Naive thymus-derived CD4-positive, alpha-beta T cell (primary cell): ENCODE measurements around the gene RPL18. TPM values are rescaled to one million over a fixed set of nuclear protein-coding genes. Genes with fewer than 3 reads are reported as not detected.

Source experiments
- ATAC-seq: fragments of 150-1000 bp; cut with Tn5 transposase; 2 replicates; pipeline ENCODE4 v1.10.0; 2021; ENCODE audit warnings: mild to moderate bottlenecking, moderate library complexity
- CTCF ChIA-PET: fragments of 350-600 bp; sonication (Branson Sonifier 250); formaldehyde crosslinking; loops from one replicate; lab custom pipeline; 2021; ENCODE audit warnings: antibody characterized with exemption; lab: Charles Lee
- POLR2A ChIA-PET: fragments of 350-600 bp; sonication (Branson Sonifier 250); formaldehyde crosslinking; loops from one replicate; lab custom pipeline; 2021; ENCODE audit warnings: antibody characterized with exemption, inconsistent platforms; lab: Charles Lee
- DNase-seq, 9 donors: peaks; one replicate each; pipeline versions ENCODE4 v3.0.0 to v3.0.0-alpha.2; 2020 to 2022; ENCODE audit warnings: mixed read lengths in 1 of 9
- H3K27ac ChIP-seq: one replicate; pipeline ENCODE4 v1.7.0; 2013; ENCODE audit warnings: mild to moderate bottlenecking, low read depth, low read length, moderate library complexity
- H3K27me3 ChIP-seq, 2 donors: one replicate each; pipeline ENCODE4 v1.7.0; 2013; ENCODE audit warnings: low read length in 2 of 2, mild to moderate bottlenecking in 2 of 2, moderate library complexity in 2 of 2; ENCODE audit not compliant: control insufficient read depth in 2 of 2, insufficient read depth in 2 of 2
- H3K36me3 ChIP-seq, 3 experiments: 1 replicate in 2 of 3; 2 replicates in 1 of 3; pipeline ENCODE4 v1.7.0; 2013; ENCODE audit warnings: low read length in 3 of 3, mild to moderate bottlenecking in 3 of 3, moderate library complexity in 1 of 3; ENCODE audit not compliant: insufficient read depth in 3 of 3, control insufficient read depth in 2 of 3
- H3K4me1 ChIP-seq, 2 donors: one replicate each; pipeline ENCODE4 v1.7.0; 2013; ENCODE audit warnings: low read length in 2 of 2, mild to moderate bottlenecking in 2 of 2, moderate library complexity in 1 of 2; ENCODE audit not compliant: control insufficient read depth in 2 of 2, insufficient read depth in 2 of 2
- H3K4me3 ChIP-seq: 2 replicates; pipeline ENCODE4 v1.7.0; 2013; ENCODE audit warnings: mild to moderate bottlenecking, low read length
- H3K9me3 ChIP-seq, 3 experiments: 1 replicate in 2 of 3; 2 replicates in 1 of 3; pipeline ENCODE4 v1.7.0; 2013; ENCODE audit warnings: low read length in 3 of 3; ENCODE audit not compliant: control insufficient read depth in 2 of 3
- H3K27ac Mint-ChIP-seq, 9 donors: one replicate each; pipeline ENCODE4 v1.8.0; 2020 to 2022; ENCODE audit warnings: mixed read lengths in 9 of 9, mild to moderate bottlenecking in 8 of 9, moderate library complexity in 5 of 9, inconsistent platforms in 2 of 9
- H3K27me3 Mint-ChIP-seq, 5 donors: one replicate each; pipeline ENCODE4 v1.8.0; 2021 to 2022; ENCODE audit warnings: mixed read lengths in 5 of 5, mild to moderate bottlenecking in 1 of 5
- H3K36me3 Mint-ChIP-seq, 5 donors: one replicate each; pipeline ENCODE4 v1.8.0; 2020 to 2022; ENCODE audit warnings: mixed read lengths in 5 of 5, mild to moderate bottlenecking in 3 of 5, inconsistent platforms in 1 of 5
- H3K4me1 Mint-ChIP-seq, 7 donors: one replicate each; pipeline ENCODE4 v1.8.0; 2020 to 2022; ENCODE audit warnings: mixed read lengths in 7 of 7, mild to moderate bottlenecking in 3 of 7, inconsistent platforms in 1 of 7
- H3K4me3 Mint-ChIP-seq, 10 donors: one replicate each; pipeline ENCODE4 v1.8.0; 2020 to 2022; ENCODE audit warnings: mild to moderate bottlenecking in 10 of 10, mixed read lengths in 10 of 10, moderate library complexity in 6 of 10, inconsistent platforms in 2 of 10
- H3K9me3 Mint-ChIP-seq, 11 donors: one replicate each; pipeline ENCODE4 v1.8.0; 2020 to 2022; ENCODE audit warnings: mixed read lengths in 11 of 11, mild to moderate bottlenecking in 4 of 11, inconsistent platforms in 1 of 11, moderate library complexity in 1 of 11
- intact Hi-C, 2 donors: fragments of 100-400 bp; cut with micrococcal nuclease; formaldehyde crosslinking; loops; one replicate each; pipeline ENCODE4 v1.15.1; 2023
- polyA plus RNA-seq, 2 donors: library from polyadenylated mRNA; unstranded; fragments of 300-500 nt; fragmentation: Illumina TruSeq; gene quantifications; one replicate each; pipeline ENCODE4 v1.2.3, GENCODE V29; 2021
- total RNA-seq, 6 experiments: library from RNA in 5 of 6; stranded (reverse) in 5 of 6; gene quantifications; 1 replicate in 5 of 6; 2 replicates in 1 of 6; pipeline ENCODE4 v1.2.3 and lab custom pipeline; 2021 to 2026

Gene RPL18
- total and polyA plus RNA-seq, 7 experiments from 2014 or later, result 1,570 to 2,826 (median 2,813) TPM

DNA sequence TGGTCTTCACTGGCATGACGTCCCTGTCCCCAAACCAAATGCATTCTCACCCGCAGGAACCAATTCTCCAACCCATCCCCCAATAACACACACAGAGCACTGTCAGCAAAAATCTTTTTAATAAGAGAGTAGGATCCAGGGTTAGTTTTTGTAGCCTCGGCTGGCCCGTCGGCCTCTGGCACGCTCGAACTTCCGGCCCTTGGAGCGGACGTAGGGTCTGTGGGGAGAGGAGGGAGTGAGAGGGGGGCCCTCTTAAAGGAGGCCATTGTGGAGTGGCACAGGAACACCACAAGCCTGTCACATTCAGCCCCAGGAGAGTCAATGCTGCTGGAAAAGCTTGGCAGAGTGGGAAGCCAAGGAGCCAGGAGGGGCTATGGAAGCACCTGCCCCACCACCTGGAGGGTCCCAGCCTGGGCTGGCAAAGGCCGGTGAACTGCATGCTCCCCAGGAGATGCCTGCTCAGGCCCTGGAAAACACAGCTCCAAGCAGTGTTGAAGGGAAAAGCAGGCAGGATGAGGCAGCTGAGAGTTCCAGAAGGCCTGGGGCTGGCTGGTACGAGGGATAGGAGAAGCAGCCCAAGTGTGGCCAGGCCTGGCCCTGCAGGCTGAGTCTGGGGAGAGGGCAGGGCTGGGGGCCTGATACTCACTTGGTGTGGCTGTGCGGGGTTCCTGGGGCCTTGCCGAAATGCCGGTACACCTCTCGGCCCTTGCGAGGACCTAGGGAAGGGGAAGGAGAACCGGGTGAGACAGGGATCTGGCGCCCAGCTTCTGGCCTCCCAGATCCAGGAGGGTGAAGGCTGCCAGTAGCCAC is 3.5 kb downstream of the RPL18 start:
- Mint-ChIP-seq H3K27me3 (no peaks in the 10 kb centered on the region), H3K36me3 (peaks cover 0 to 19% (median 9%) of the 10 kb centered on the region in 5 donors), H3K4me3 (peak overlapping the region in 3 of 10 donors; percentile 16 to 29 (median 20)), H3K4me1 (peaks cover 28 to 42% (median 36%) of the 10 kb centered on the region in 7 donors), H3K27ac (peak overlapping the region in 1 of 9 donors; percentile 25), H3K9me3 (peaks cover 0 to 2% (median 0%) of the 10 kb centered on the region in 11 donors)
- H3K36me3 ChIP-seq, result peaks cover 0 to 36% (median 16%) of the 10 kb centered on the region in 3 experiments
- DNase-seq (peak in 1 of 9 donors; percentile 12), ATAC-seq (no peak)
- no peaks in the 10 kb centered on the region for H3K9me3 ChIP-seq
- intact Hi-C loops, result loop anchor here in 1 of 2 donors (10.0 kb wide), 1 partner anchor 1029 kb away; the partner anchor contains the start of genes RRAS and SCAF1
- H3K4me3 ChIP-seq, result no peak overlapping the region
- ChIA-PET POLR2A (interaction anchor here (1.0 to 4.7 kb wide), 2 partner anchors 16 to 22 kb away, joined by 3 to 73 read pairs; no protein-coding TSS in a partner anchor), CTCF (interaction anchor here (0.6 to 1.6 kb wide), 2 partner anchors 8 to 203 kb away, joined by 3 to 5 read pairs; no protein-coding TSS in a partner anchor)
- no peak overlapping the region for H3K27ac ChIP-seq
- H3K27me3 ChIP-seq, result no peaks in the 10 kb centered on the region
- peaks cover 17 to 36% of the 10 kb centered on the region in 2 donors for H3K4me1 ChIP-seq

DNA sequence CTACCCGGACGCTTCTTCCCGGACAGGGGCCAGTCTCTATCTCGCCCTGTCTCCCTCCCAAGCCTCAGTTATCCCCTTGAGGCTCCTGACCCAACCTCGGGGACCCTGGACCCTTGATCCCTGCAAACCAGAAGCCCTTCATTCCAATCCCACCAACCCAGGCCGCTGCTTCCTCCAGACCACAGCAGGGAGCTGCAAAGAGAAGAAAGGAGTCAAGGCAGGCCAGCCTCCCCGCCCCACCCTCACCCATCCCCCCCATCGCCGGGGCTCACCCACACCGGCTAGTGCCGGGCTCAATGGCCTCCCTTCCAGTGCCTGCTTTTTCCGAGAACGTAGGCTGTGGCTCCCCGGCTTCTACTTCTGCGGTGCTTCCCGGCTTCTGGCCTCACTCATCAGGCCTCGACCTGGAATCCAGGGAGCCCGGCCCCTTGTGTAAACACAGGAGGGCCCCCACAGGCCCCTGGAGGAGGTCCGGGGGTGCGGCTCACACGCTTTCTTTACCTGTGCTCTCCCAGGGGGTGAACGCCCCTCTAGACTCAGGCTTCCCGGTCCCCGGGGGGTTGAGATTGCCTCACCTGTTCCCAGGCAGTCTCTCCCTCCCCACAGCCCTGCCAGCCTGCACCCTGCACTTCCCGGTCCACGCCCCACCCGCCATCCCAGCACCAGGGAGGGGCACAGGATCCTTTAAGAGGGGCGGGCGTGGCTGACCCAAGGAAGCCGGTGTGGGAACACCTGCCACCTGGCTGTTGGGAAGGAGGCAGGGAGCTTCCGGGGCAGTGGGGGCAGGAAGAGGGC is 4.3 kb downstream of the RPL18 start, which contains the start of gene FAM83E:
TSS of gene FAM83E (minus strand) at position 641 of the 795 bp plus-strand sequence. CDS start 1,704 bp downstream, outside the sequence.
- H3K27ac Mint-ChIP-seq, result peak within 1 kb of the TSS in 5 of 9 donors; percentile 17 to 78 (median 56)
- ATAC-seq (no peak), DNase-seq (no peak)
- Histone ChIP-seq H3K27me3 (no peaks in the 10 kb centered on the region), H3K9me3 (no peaks in the 10 kb centered on the region), H3K27ac (no peak within 1 kb of the TSS), H3K4me1 (peaks cover 12 to 29% of the 10 kb centered on the region in 2 donors), H3K36me3 (peaks cover 0 to 36% (median 16%) of the 10 kb centered on the region in 3 experiments), H3K4me3 (no peak within 1 kb of the TSS)
- CTCF ChIA-PET, result interaction anchor here (0.6 kb wide), 1 partner anchor 33 kb away, joined by 3 read pairs; no protein-coding TSS in a partner anchor
- H3K4me1 Mint-ChIP-seq, result peaks cover 23 to 34% (median 30%) of the 10 kb centered on the region in 7 donors
- H3K27me3 Mint-ChIP-seq, result no peaks in the 10 kb centered on the region
- peaks cover 0 to 17% (median 9%) of the 10 kb centered on the region in 5 donors for H3K36me3 Mint-ChIP-seq
- peaks cover 0 to 2% (median 0%) of the 10 kb centered on the region in 11 donors for H3K9me3 Mint-ChIP-seq
- peak within 1 kb of the TSS in 3 of 10 donors; percentile 16 to 29 (median 20) for H3K4me3 Mint-ChIP-seq
- POLR2A ChIA-PET, result interaction anchor here (1.0 kb wide), 1 partner anchor 23 kb away, joined by 3 read pairs; no protein-coding TSS in a partner anchor
- intact Hi-C loops, result loop anchor here in 1 of 2 donors (10.0 kb wide), 1 partner anchor 1030 kb away; the partner anchor contains the start of genes RRAS and SCAF1

DNA sequence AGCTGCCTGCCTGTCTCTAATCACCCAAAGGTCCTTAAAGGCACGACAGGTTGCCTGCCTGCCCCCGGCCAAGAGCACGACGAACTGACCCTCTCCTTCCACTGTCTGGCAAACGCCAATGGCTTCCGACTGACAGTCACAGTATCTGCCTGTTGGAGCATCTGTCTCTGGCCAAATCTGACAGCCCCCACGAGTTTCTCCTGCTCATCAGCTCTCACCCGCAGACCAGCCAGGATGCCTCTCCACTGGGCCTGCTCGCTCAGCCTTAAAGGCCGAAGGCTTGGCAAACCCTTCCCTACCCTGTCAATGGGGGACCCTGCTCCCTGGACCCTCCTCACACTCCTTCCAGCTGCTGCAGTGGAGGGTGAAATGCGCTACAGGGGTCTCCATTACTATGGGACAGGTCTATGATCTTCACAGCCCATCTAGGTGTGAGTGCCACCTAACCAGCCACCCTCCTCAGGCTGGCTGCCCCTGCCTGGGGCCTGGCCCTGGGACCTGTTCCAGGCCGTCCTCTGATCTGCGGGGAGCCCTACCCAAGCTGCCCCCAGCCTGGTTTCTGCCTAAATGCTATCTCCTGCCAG is 5.0 kb downstream of the RPL18 start:
- Histone ChIP-seq H3K4me1 (peaks cover 13 to 28% of the 10 kb centered on the region in 2 donors), H3K4me3 (no peak overlapping the region), H3K27ac (no peak overlapping the region), H3K36me3 (peaks cover 0 to 36% (median 16%) of the 10 kb centered on the region in 3 experiments), H3K9me3 (no peaks in the 10 kb centered on the region), H3K27me3 (no peaks in the 10 kb centered on the region)
- Mint-ChIP-seq H3K4me1 (peaks cover 20 to 29% (median 26%) of the 10 kb centered on the region in 7 donors), H3K27ac (peak overlapping the region in 5 of 9 donors; percentile 17 to 78 (median 60)), H3K27me3 (no peaks in the 10 kb centered on the region), H3K36me3 (peaks cover 0 to 17% (median 9%) of the 10 kb centered on the region in 5 donors), H3K4me3 (peak overlapping the region in 1 of 10 donors; percentile 49), H3K9me3 (peaks cover 0 to 2% (median 0%) of the 10 kb centered on the region in 11 donors)
- intact Hi-C loops, result loop anchor here in 1 of 2 donors (10.0 kb wide), 1 partner anchor 1031 kb away; the partner anchor contains the start of genes RRAS and SCAF1
- CTCF ChIA-PET, result interaction anchor here (0.6 kb wide), 1 partner anchor 32 kb away, joined by 3 read pairs; no protein-coding TSS in a partner anchor
- no peak for ATAC-seq
- POLR2A ChIA-PET, result no interaction called here
- no peak for DNase-seq

GRCh38 chr19:48613024-48613851 is 5.7 kb downstream of the RPL18 start:
- POLR2A ChIA-PET, result no interaction called here
- Histone ChIP-seq H3K36me3 (peaks cover 0 to 32% (median 16%) of the 10 kb centered on the region in 3 experiments), H3K27ac (no peak overlapping the region), H3K9me3 (no peaks in the 10 kb centered on the region), H3K4me3 (no peak overlapping the region), H3K4me1 (peaks cover 13 to 27% of the 10 kb centered on the region in 2 donors), H3K27me3 (no peaks in the 10 kb centered on the region)
- no peak overlapping the region for H3K4me3 Mint-ChIP-seq
- H3K27me3 Mint-ChIP-seq, result no peaks in the 10 kb centered on the region
- CTCF ChIA-PET, result no interaction called here
- peak overlapping the region in 1 of 9 donors; percentile 78 for H3K27ac Mint-ChIP-seq
- DNase-seq, result no peak
- no peak for ATAC-seq
- peaks cover 0 to 2% (median 0%) of the 10 kb centered on the region in 11 donors for H3K9me3 Mint-ChIP-seq
- intact Hi-C loops, result loop anchor here in 1 of 2 donors (10.0 kb wide), 1 partner anchor 1032 kb away; the partner anchor contains the start of genes RRAS and SCAF1
- H3K4me1 Mint-ChIP-seq, result peaks cover 19 to 27% (median 25%) of the 10 kb centered on the region in 7 donors
- peaks cover 0 to 15% (median 6%) of the 10 kb centered on the region in 5 donors for H3K36me3 Mint-ChIP-seq

DNA sequence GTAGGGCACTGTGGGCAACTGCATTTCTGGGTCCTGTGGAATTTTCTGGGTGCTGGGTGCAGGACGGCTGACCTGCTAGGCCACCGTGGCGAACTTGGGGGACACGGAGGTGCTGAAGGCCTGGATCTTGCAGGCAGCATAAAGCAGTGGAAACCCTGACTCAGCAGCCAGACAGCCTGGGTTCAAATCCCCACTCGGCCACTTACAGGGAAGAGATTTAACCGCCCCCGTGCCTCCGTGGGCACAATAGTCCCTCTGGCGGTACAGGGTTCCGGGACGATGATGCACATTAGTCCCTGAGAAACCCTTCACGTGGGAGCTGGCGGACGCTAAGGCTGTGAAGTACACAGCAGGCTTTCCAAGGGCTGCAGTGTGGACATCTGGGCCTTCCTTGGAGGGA is 7.1 kb downstream of the RPL18 start:
- intact Hi-C loops, result loop anchor here in 1 of 2 donors (10.0 kb wide), 1 partner anchor 1033 kb away; the partner anchor contains the start of genes RRAS and SCAF1
- Histone ChIP-seq H3K9me3 (no peaks in the 10 kb centered on the region), H3K36me3 (peaks cover 0 to 22% (median 13%) of the 10 kb centered on the region in 3 experiments), H3K4me1 (peaks cover 3 to 13% of the 10 kb centered on the region in 2 donors), H3K27ac (no peak overlapping the region), H3K27me3 (no peaks in the 10 kb centered on the region), H3K4me3 (no peak overlapping the region)
- Mint-ChIP-seq H3K36me3 (peaks cover 0 to 8% (median 4%) of the 10 kb centered on the region in 5 donors), H3K4me3 (no peak overlapping the region), H3K9me3 (peaks cover 0 to 2% (median 0%) of the 10 kb centered on the region in 11 donors), H3K27me3 (no peaks in the 10 kb centered on the region), H3K4me1 (peaks cover 10 to 16% (median 13%) of the 10 kb centered on the region in 7 donors), H3K27ac (peak overlapping the region in 1 of 9 donors; percentile 25)
- ChIA-PET CTCF (no interaction called here), POLR2A (interaction anchor here (2.0 kb wide), 1 partner anchor 12 kb away, joined by 5 read pairs; no protein-coding TSS in a partner anchor)
- no peak for DNase-seq
- ATAC-seq, result no peak
